ENCODE measurements around the gene GARRE1. TPM values are rescaled to one million over a fixed set of nuclear protein-coding genes. Genes with fewer than 3 reads are reported as not detected.
A peak's percentile ranks its signal among the peaks of the same experiment; 100 is the strongest.

Gene GARRE1
- total RNA-seq, 2 donors from 2014 or later, result 13.2 to 17.9 TPM

GRCh38 chr19:34222386-34222785, 32.0 kb upstream of the GARRE1 start:
- Mint-ChIP-seq H3K36me3 (ENCODE audit: insufficient read depth in 2 of 2) (peaks cover 20 to 50% of the 10 kb centered on the region in 2 donors), H3K9me3 (no peaks in the 10 kb centered on the region), H3K4me1 (ENCODE audit: low read depth) (peaks cover 63% of the 10 kb centered on the region), H3K27me3 (ENCODE audit: low read depth) (no peaks in the 10 kb centered on the region), H3K4me3 (no peak overlapping the region), H3K27ac (no peak overlapping the region)
- no peak for DNase-seq
- ATAC-seq (replicated peaks in 1 of 2), result no peak

- DNase-seq, result no peak
- H3K27me3 Mint-ChIP-seq (ENCODE audit: low read depth), result no peaks in the 10 kb centered on the region
- H3K4me3 Mint-ChIP-seq, result peak overlapping the region; percentile 40 to 51
- H3K4me1 Mint-ChIP-seq (ENCODE audit: low read depth), result peaks cover 67% of the 10 kb centered on the region
- peaks cover 19 to 51% of the 10 kb centered on the region in 2 donors for H3K36me3 Mint-ChIP-seq (ENCODE audit: insufficient read depth in 2 of 2)
- peak; percentile 21 to 43 for ATAC-seq (replicated peaks in 1 of 2)
- H3K27ac Mint-ChIP-seq, result peak overlapping the region; percentile 59
- no peaks in the 10 kb centered on the region for H3K9me3 Mint-ChIP-seq
Measured at GRCh38 chr19:34224996-34225658, 29.2 kb upstream of the GARRE1 start.

- Mint-ChIP-seq H3K9me3 (no peaks in the 10 kb centered on the region), H3K36me3 (ENCODE audit: insufficient read depth in 2 of 2) (peaks cover 16 to 49% of the 10 kb centered on the region in 2 donors), H3K4me1 (ENCODE audit: low read depth) (peaks cover 63% of the 10 kb centered on the region), H3K4me3 (peak overlapping the region; percentile 40 to 51), H3K27ac (peak overlapping the region; percentile 59), H3K27me3 (ENCODE audit: low read depth) (no peaks in the 10 kb centered on the region)
- ATAC-seq (replicated peaks in 1 of 2) (no peak), DNase-seq (no peak)
Measured at GRCh38 chr19:34225659-34226015, 28.7 kb upstream of the GARRE1 start.

- Mint-ChIP-seq H3K27ac (peak overlapping the region; percentile 61), H3K27me3 (ENCODE audit: low read depth) (no peaks in the 10 kb centered on the region), H3K4me1 (ENCODE audit: low read depth) (peaks cover 62% of the 10 kb centered on the region), H3K36me3 (ENCODE audit: insufficient read depth in 2 of 2) (peaks cover 16 to 47% of the 10 kb centered on the region in 2 donors), H3K4me3 (peak overlapping the region; percentile 40 to 51), H3K9me3 (no peaks in the 10 kb centered on the region)
- ATAC-seq (replicated peaks in 1 of 2), result peak; percentile 72 to 74
- DNase-seq, result peak; percentile 3 to 28
Measured at GRCh38 chr19:34226036-34226435, 28.3 kb upstream of the GARRE1 start.

- no peak for ATAC-seq (replicated peaks in 1 of 2)
- Mint-ChIP-seq H3K4me3 (no peak overlapping the region), H3K9me3 (no peaks in the 10 kb centered on the region), H3K4me1 (ENCODE audit: low read depth) (peaks cover 77% of the 10 kb centered on the region), H3K36me3 (ENCODE audit: insufficient read depth in 2 of 2) (peaks cover 14 to 34% of the 10 kb centered on the region in 2 donors), H3K27me3 (ENCODE audit: low read depth) (no peaks in the 10 kb centered on the region), H3K27ac (no peak overlapping the region)
- no peak for DNase-seq
Measured at GRCh38 chr19:34228347-34228746, 26.0 kb upstream of the GARRE1 start.

GRCh38 chr19:34228762-34229161, 25.6 kb upstream of the GARRE1 start:
- Mint-ChIP-seq H3K4me3 (no peak overlapping the region), H3K27me3 (ENCODE audit: low read depth) (no peaks in the 10 kb centered on the region), H3K27ac (no peak overlapping the region), H3K4me1 (ENCODE audit: low read depth) (peaks cover 77% of the 10 kb centered on the region), H3K36me3 (ENCODE audit: insufficient read depth in 2 of 2) (peaks cover 12 to 31% of the 10 kb centered on the region in 2 donors), H3K9me3 (no peaks in the 10 kb centered on the region)
- no peak for DNase-seq
- ATAC-seq (replicated peaks in 1 of 2), result no peak

GRCh38 chr19:34229721-34230120, 24.6 kb upstream of the GARRE1 start:
- DNase-seq, result peak; percentile 22 to 35
- peaks cover 69% of the 10 kb centered on the region for H3K4me1 Mint-ChIP-seq (ENCODE audit: low read depth)

GRCh38 chr19:34230820-34231219, 23.5 kb upstream of the GARRE1 start:
- no peak for ATAC-seq (replicated peaks in 1 of 2)
- no peak overlapping the region for H3K4me3 Mint-ChIP-seq
- no peak for DNase-seq
- peaks cover 58% of the 10 kb centered on the region for H3K4me1 Mint-ChIP-seq (ENCODE audit: low read depth)
- no peaks in the 10 kb centered on the region for H3K27me3 Mint-ChIP-seq (ENCODE audit: low read depth)
- H3K9me3 Mint-ChIP-seq, result no peaks in the 10 kb centered on the region
- no peak overlapping the region for H3K27ac Mint-ChIP-seq
- H3K36me3 Mint-ChIP-seq (ENCODE audit: insufficient read depth in 2 of 2), result peaks cover 8 to 22% of the 10 kb centered on the region in 2 donors

More at GRCh38 chr19:34229721-34230120, 24.6 kb upstream of the GARRE1 start:
- H3K9me3 Mint-ChIP-seq, result no peaks in the 10 kb centered on the region
- ATAC-seq (replicated peaks in 1 of 2), result peak; percentile 33 to 48
- H3K27me3 Mint-ChIP-seq (ENCODE audit: low read depth), result no peaks in the 10 kb centered on the region
- no peak overlapping the region for H3K4me3 Mint-ChIP-seq
- H3K27ac Mint-ChIP-seq, result peak overlapping the region; percentile 92
- H3K36me3 Mint-ChIP-seq (ENCODE audit: insufficient read depth in 2 of 2), result peaks cover 9 to 29% of the 10 kb centered on the region in 2 donors

- H3K36me3 Mint-ChIP-seq (ENCODE audit: insufficient read depth in 2 of 2), result peaks cover 6 to 19% of the 10 kb centered on the region in 2 donors
- H3K4me1 Mint-ChIP-seq (ENCODE audit: low read depth), result peaks cover 52% of the 10 kb centered on the region
- no peak for ATAC-seq (replicated peaks in 1 of 2)
- no peak for DNase-seq
- H3K4me3 Mint-ChIP-seq, result no peak overlapping the region
- H3K27me3 Mint-ChIP-seq (ENCODE audit: low read depth), result no peaks in the 10 kb centered on the region
- H3K27ac Mint-ChIP-seq, result no peak overlapping the region
- no peaks in the 10 kb centered on the region for H3K9me3 Mint-ChIP-seq
Measured at GRCh38 chr19:34231439-34231838, 22.9 kb upstream of the GARRE1 start.

GRCh38 chr19:34232566-34233481, 21.5 kb upstream of the GARRE1 start:
- peak; percentile 87 to 90 for ATAC-seq (replicated peaks in 1 of 2)
- Mint-ChIP-seq H3K27me3 (ENCODE audit: low read depth) (no peaks in the 10 kb centered on the region), H3K36me3 (ENCODE audit: insufficient read depth in 2 of 2) (peaks cover 2 to 10% of the 10 kb centered on the region in 2 donors), H3K4me3 (peak overlapping the region; percentile 67 to 71), H3K4me1 (ENCODE audit: low read depth) (peaks cover 41% of the 10 kb centered on the region), H3K9me3 (no peaks in the 10 kb centered on the region), H3K27ac (peak overlapping the region; percentile 93)
- DNase-seq, result peak; percentile 32 to 38

GRCh38 chr19:34235425-34235940, 18.9 kb upstream of the GARRE1 start:
- Mint-ChIP-seq H3K36me3 (ENCODE audit: insufficient read depth in 2 of 2) (peaks cover 2% of the 10 kb centered on the region in 2 donors), H3K9me3 (no peaks in the 10 kb centered on the region), H3K4me3 (no peak overlapping the region), H3K4me1 (ENCODE audit: low read depth) (peaks cover 26% of the 10 kb centered on the region), H3K27ac (no peak overlapping the region), H3K27me3 (ENCODE audit: low read depth) (no peaks in the 10 kb centered on the region)
- ATAC-seq (replicated peaks in 1 of 2), result no peak
- DNase-seq, result no peak

- H3K36me3 Mint-ChIP-seq (ENCODE audit: insufficient read depth in 2 of 2), result peaks cover 2% of the 10 kb centered on the region in 2 donors
- DNase-seq (no peak), ATAC-seq (replicated peaks in 1 of 2) (no peak)
- H3K4me1 Mint-ChIP-seq (ENCODE audit: low read depth), result peaks cover 25% of the 10 kb centered on the region
- H3K9me3 Mint-ChIP-seq, result no peaks in the 10 kb centered on the region
- H3K4me3 Mint-ChIP-seq, result no peak overlapping the region
- no peak overlapping the region for H3K27ac Mint-ChIP-seq
- no peaks in the 10 kb centered on the region for H3K27me3 Mint-ChIP-seq (ENCODE audit: low read depth)
Measured at GRCh38 chr19:34236035-34236987, 18.0 kb upstream of the GARRE1 start.

Data from activated T-cell treated with anti-CD3 and anti-CD28 coated beads, Interleukin-2, amount 50 U/mL, for 72 hours (primary cell).